NCI-H2171 (cell line): ENCODE results near the gene RXRA.
"Not testable (repeated sequence)": the region's sequence is repeated elsewhere in the genome, so short reads cannot be mapped to it uniquely, and the experiment has no call there.

Experiments
- DNase-seq: peaks from one replicate; lab custom pipeline; 2025; lab: John Stamatoyannopoulos, UW

Gene RXRA

DNA sequence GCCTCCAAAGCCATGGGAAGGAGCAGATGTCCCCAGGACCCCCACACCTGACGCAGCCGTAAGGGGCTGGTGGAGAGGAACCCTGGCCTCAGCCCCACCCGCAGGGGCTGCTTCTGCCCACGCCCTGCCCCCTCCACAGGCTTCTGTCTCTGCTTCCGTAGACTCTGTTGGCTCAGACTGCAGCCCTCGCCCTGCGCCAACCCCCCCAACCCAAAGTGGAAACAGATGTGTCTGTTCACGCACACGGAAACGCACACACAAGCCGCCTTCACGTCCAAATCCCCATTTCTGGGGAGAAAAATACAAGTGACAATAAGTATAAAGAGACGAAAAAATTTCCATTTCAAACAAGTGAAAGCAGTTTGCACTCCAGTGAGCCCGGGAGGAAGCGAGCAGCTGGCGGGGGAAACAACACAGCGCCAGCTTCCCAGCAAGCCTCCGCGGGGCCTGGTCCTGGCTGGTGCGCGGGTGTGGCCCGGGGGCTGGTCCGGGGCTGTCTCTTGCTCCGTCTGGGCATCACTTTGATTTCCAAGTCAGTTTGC, 32.6 kb upstream of the RXRA start:
- peak; percentile 39 for DNase-seq

- DNase-seq: no peak
Measured at GRCh38 chr9:134294153-134295071, 31.8 kb upstream of the RXRA start.

DNA sequence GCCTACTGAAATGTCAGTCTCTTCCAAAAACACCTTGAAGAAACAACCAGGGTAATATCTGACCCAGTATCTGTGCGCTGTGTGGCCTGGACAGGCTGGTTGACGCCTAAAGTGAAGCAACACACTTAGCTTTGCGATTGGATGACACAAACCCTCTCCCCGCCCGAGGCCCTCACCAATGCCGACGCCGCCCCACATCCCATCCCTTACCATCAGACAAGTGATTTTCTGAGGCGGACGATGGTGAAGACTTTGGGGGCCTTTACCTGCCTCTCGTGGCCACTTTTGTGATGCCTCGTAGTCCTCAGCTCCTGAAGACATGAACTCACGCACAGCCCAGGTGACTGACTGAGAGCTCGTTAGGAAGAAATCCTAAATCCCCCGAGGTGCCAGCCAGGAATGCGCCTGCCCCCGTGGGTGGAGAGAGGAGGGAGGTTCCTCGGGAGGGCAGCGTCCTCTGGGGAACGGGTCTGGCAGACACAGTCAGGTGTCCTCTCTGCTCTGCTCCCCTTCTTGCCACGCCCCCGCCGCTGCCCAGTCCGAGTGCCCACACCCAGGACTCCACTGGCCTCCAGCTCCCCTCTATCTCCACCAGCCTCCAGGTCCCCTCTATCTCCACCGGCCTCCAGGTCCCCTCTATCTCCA, 31.0 kb upstream of the RXRA start:
- DNase-seq: no peak

DNA sequence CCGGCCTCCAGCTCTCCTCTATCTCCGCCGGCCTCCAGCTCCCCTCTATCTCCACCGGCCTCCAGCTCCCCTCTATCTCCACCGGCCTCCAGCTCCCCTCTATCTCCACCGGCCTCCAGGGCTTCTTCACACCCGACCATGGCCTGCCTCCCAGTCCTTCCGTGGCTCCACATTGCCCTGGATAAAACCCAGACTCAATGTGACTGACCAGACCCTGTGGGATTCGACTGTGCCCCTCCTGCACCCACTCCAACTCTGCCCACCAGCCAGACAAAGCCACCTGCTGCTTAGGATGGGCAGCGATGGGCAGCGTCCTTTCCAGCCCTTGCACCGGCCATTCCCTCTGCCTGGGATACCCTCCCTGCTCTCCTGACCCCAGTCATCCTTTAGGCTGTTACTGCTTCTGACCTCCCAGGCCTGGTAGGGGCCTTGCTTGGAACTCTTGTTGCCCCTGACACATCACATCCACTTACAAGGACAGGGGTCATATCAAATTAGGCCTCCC, 30.5 kb upstream of the RXRA start:
- DNase-seq: no peak

DNA sequence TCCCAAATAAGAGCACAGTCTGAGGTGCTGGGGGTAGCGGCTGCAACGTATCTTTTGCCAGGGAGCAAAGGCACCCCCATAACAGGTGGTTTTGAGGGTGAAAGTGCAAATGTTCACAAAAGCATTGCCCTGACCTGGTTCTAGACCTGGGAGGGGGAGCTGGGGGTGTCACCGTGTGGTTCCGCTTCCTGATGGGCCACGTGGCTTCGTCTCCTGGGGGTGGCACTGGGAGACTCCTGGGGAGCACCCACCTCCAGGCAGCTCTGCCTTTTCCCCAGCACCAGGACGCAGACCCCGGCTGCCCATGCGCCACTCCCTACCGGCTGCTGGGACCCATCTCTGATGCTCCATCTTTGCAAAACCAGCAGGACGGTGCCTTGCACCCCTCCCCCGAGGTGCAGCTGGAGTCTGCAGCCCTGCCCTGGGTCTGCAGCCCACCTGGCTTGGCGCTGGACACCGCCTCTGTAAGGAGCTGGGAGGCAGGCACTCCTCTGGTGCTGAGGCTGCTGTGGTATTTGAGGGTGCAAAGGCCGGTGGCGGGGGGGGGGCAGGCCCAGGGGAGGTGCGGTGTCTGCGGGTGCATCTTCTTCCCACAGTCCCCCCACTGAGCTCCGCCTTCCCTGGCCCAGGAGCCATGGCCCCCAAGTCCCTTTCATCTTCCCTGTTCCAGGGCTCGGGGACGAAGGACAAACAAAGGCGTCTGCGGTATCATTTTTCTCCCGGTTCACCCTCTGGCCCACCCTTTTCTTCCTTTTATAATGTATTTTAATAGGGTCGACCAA, 29.8 kb upstream of the RXRA start:
- DNase-seq: no peak

DNA sequence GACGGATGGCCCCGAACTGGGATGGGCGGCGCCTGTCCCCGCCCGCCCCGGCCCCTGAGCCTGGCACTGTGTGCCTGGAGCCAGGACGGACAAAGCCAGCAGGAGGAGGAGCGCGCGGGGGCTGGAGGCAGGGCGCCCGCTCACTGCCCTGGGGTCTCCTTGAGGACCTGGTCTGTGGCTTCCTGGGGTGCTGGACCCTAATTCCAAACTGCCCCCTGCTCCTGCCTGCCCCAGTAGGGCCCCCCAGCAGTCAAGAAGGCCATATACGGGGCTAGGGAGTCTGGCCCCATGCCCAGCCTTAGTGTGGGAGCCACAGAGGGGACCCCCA, 29.2 kb upstream of the RXRA start:
- DNase-seq: no peak

DNA sequence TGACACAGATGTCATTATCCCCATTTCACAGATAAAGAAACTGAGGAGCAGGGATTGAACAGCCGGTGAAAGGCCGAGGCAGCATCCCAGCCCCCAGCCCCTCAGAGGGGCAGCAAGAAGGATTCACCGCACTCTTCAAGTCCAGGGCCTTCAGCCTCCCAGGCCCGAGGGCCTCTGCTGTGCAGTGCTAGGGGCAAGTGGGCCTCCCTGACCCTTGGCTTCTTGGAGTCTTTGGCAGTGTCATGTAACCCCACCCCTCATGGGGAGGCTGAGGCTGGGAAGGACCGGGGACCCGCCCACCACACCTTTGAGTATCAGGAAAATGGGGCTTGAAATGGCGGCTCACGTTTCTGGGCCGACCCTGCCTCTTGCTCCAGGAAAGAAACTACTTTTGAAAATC, 28.7 kb upstream of the RXRA start:
- DNase-seq: no peak

DNA sequence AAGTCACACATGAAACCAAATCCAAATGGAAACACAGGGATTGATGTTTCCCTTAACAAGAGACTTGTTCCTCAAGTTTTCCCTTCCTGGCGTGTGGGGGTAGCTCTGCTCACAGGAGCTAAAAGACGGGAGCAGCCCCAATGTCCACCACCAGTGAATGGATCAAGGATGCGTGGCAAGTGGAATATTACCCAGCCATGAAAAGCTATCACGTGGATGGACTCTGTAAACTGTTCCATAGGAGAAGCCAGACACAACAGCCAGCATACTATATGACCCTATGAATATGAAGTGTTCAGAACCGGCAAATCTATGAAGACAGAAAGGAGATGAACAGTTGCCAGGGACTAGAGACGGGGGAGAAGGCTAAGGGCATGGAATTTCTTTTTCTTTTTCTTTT, 28.3 kb upstream of the RXRA start:
- no peak for DNase-seq

DNA sequence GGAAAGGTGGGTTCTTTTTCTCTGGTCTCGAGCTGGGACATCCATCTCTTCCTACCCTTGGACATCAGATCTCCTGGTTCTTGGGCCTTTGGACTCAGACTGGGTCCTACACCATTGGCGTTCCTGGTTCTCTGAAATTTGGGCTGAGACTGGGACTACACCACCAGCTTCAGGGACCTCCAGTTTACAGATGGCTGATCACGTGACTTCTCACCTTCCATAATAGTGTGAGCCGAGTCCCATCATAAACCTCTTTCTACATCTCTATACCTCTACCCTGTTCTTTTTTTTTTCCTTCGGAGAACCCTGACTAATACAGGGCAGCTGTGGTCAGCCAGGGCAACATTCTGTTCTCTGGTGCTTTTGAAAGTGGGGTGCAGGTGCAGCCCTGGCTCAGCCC, 27.2 kb upstream of the RXRA start:
- no peak for DNase-seq

- no peak for DNase-seq
Measured at GRCh38 chr9:134299883-134300282, 26.4 kb upstream of the RXRA start.

DNA sequence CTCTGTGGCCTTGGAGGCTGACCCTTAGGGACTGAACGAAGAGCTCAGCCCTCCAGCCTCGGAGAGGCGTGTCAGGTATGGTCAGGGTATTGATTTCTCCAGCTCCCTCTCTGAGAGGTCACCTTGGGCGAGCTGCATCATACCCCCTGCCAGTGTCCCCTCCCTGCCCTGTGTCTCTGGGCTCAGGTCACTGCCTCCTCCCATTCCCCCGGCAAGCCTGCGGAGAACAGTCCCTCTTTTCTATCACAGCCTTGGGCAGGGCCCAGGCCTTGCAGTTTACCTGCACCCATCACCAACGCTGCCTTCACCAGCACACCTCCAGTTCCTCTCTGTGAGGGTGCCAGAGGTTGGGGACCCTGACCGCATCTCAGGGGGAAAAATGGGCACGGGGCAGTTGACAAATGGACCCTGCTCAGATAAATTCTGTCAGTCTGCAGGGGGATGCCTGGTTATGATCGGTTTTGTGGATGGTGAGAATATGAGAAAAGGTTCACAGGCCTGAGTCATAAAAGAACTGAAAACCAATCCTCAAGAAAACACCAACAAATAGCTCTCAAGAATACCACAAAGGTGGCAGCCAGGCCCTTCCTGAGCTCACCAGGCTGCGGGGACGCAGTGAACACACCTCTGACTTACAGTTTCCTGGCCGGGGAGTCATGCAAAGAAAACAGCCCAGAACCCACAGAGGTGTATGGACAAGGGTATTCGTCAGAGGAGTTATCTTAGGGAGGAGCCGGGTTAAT, 24.7 kb upstream of the RXRA start:
- no peak for DNase-seq

GRCh38 chr9:134302130-134302817, 24.0 kb upstream of the RXRA start:
- DNase-seq: no peak

- DNase-seq: no peak
Measured at GRCh38 chr9:134303601-134304000, 22.7 kb upstream of the RXRA start.

GRCh38 chr9:134304261-134304660, 22.0 kb upstream of the RXRA start:
- DNase-seq: no peak

- DNase-seq: no peak
Measured at GRCh38 chr9:134304690-134305089, 21.6 kb upstream of the RXRA start.

DNA sequence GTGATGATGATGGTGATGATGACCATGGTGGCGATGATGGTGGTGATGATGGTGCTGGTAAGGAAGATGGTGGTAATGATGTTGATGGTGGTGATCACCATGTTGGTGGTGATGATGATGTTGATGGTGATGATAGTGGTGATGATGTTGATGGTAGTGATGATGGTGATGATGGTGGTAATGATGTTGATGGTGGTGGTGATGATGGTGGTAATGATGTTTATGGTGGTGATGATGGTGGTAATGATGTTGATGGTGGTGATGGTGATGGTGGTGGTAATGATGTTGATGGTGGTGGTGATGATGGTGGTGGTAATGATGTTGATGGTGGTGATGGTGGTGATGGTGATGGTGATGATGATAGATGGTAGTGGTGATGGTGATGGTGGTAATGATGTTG, 20.7 kb upstream of the RXRA start:
- DNase-seq: no peak

DNA sequence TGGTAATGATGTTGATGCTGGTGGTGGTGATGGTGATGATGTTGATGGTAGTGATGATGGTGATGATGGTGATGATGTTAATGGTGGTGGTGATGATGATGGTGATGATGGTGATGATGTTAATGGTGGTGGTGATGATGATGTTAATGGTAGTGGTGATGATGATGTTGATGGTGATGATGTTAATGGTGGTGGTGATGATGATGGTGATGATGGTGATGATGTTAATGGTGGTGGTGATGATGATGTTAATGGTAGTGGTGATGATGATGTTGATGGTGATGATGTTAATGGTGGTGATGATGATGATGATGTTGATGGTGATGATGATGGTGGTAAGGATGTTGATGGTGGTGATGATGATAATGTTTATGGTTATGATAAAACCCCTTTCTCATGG, 20.2 kb upstream of the RXRA start:
- DNase-seq: not testable (repeated sequence)

DNA sequence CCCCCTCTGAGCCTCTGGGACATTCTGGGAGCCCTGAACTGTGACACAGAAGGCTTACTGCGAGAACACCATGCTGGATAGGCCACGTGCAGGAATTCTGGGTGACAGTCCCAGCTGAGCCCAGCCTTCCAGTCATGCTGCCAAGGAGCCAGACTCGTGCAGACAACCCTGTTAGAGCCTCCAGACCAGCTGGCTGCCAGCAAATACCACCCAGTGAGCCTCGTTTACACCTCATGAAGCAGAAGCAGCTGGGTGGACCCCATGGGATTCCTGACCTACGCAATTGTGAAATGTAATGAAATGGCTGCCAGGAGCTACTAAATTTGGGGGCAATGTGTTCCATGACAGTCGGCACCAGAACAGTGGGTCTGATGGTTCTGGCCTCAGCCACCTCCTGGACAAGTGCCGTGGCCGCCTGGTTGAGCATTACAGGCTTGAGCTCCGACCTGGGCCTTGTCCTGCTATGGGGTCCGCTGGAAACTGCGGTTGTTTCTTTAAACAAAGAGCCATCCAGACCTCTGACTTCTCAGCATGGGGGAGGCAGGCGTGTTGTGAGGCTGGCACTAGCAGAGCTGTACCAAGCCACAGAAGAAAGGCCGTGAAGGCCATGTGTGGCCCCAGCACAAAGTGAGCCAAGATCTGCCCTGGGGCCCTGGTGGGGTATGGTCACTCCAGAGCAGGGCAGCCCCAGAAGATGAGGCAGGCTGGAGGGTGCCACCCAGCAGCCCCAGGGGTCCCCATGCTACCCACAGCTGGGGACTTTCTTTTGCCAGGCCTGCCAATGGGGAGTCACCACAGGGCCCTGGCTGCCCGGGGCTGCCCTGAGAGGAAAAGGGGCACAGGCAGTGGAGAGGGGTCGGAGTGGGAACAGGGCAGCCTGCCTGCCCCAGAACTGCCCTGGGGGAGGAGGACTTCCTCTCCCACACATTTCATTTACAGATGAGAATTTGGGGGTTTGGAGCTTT, 19.3 kb upstream of the RXRA start:
- DNase-seq: peak; percentile 75

DNA sequence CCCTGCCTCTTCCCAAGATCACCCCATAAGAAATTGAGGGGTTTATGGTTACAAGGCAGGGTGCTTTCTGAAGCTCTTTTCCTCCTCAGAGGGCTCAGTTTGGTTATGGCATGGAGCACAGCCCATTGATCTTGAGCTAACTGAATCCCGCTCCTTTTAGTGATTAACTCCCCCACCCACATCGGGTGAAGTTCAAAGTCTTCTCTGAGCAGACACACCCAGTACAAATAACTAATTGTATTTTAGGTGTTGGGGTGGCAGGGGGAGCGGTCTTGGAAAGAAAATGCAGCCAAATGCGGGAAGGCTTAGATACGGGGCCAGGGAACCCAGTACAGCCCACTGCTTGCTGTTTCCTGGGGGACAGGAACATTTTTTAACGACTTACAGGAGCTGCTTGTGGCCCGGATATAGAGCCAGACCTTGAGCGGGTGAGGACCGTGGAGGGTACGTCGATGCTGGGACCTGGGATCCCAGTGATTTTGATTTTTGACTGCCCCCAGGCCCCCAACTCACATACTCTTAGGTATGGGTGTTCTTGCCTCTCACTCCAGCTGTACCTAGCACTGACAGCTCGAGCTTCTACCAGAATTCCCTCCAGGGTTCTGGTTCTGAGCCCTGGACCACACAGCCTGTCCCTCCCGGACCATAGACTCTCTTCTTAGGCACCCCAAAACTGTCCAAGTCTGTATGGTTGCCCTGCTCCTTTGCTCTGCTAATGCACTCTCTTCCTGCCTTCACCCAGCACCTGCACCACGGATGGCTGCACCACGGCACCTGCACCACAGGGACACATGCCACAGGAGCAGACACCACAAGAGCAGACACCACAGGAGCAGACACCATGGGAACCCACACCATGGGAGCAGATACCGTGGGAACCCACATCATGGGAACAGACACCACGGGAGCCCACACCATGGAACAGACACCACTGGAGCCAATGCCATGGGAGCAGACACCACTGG, 18.3 kb upstream of the RXRA start:
- DNase-seq: no peak
